Lower leg skin (tissue), 3 donors: ENCODE results near the gene NOB1.

Experiments used
- CTCF ChIP-seq, 3 donors: fragments of 450-650 bp; IDR thresholded peaks; one replicate each; pipeline ENCODE4 v1.5.1; 2016; ENCODE audit warnings: antibody characterized with exemption in 3 of 3, mild to moderate bottlenecking in 3 of 3, moderate library complexity in 2 of 3
- POLR2A ChIP-seq, 2 donors: fragments of 450-650 bp; IDR thresholded peaks; one replicate each; pipeline ENCODE4 v1.6.1; 2016 to 2017; ENCODE audit warnings: antibody characterized with exemption in 2 of 2, mild to moderate bottlenecking in 1 of 2, moderate library complexity in 1 of 2

- TF ChIP-seq POLR2A (IDR thresholded peaks at IDR 0.05) (no peak), CTCF (IDR thresholded peaks at IDR 0.05) (no peak)
Measured at GRCh38 chr16:69767459-69768229, 12.9 kb upstream of the NOB1 start.
